BLaER1 treated with 17β-estradiol and CSF1 and Interleukin-3, amounts not matched to agents 10 nM and 100 nM (cell line): ENCODE data around the gene CACNB1.

Experiments used
- H3K27ac ChIP-seq, 11 experiments: shearing (Covaris generic); formaldehyde crosslinking; 2 replicates each; pipeline ENCODE4 v1.8.1; 2022
- H3K27me3 ChIP-seq, 11 experiments: shearing (Covaris generic); formaldehyde crosslinking; 2 replicates each; pipeline ENCODE4 v1.8.1; 2022
- H3K36me3 ChIP-seq, 11 experiments: shearing (Covaris generic); formaldehyde crosslinking; 2 replicates each; pipeline ENCODE4 v1.8.1; 2022
- H3K4me1 ChIP-seq, 10 experiments: shearing (Covaris generic); formaldehyde crosslinking; 2 replicates each; pipeline ENCODE4 v1.8.1; 2022
- H3K4me2 ChIP-seq, 11 experiments: shearing (Covaris generic); formaldehyde crosslinking; 2 replicates each; pipeline ENCODE4 v1.8.1; 2022
- H3K4me3 ChIP-seq, 10 experiments: shearing (Covaris generic); formaldehyde crosslinking; 2 replicates each; pipeline ENCODE4 v1.8.1; 2022
- H3K9ac ChIP-seq, 11 experiments: shearing (Covaris generic); formaldehyde crosslinking; 2 replicates each; pipeline ENCODE4 v1.8.1; 2022
- H3K9me3 ChIP-seq, 11 experiments: shearing (Covaris generic); formaldehyde crosslinking; replicated peaks in 1 of 11; 2 replicates each; pipeline ENCODE4 v1.8.1; 2022
- H4K20me1 ChIP-seq, 11 experiments: shearing (Covaris generic); formaldehyde crosslinking; 2 replicates each; pipeline ENCODE4 v1.8.1; 2022
- Cebpa-rat ChIP-seq, 11 experiments: shearing (Covaris generic); IDR thresholded peaks; 2 replicates each; pipeline ENCODE4 v1.8.1; 2022

CACNB1 gene

DNA sequence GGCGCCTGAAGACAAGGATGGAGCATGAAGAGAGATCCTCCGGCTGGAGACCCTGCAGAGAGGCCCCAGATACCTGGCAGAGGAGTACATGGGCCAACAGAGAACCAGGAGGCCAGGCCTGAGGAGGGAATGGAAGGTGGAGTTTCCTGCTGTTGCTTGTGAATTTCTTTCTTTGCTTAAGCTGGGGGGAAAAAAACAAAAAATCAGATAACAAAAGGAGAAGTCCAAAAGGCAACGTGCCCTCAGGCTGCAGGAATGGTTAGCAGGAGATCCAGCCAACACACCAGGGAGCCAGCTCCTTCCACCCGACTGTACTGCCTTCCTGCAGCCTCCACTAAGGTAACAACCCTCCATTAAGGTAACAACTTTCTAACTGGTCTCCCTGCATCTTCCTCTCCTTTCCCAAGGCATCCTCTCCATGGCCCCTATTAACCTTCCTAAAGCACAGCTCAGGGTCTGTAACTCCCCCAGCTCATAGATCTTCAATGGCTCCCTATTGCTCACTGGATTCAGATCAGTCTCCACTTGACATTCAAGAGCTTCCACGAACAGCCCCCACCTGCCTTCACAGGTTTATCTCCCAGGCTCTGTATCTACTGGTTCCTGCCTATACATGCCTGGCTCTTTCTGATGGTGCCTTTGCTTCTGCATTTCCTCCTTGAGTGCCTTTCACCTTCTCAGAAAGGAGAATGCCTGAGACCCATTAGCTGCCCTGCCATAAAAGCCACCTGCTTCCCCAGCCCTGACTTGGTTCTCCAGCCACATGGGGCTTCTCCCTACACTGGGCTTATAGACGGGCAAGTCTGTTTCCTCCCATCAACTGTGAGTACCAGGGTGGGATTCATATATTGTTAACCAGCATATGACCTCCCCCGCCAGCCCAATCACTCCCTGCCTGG lies 30.8 kb downstream of the CACNB1 start:
- H3K27me3 ChIP-seq: peaks cover 17 to 27% (median 23%) of the 10 kb centered on the region in 11 experiments
- no peak for TF ChIP-seq Cebpa-rat (IDR thresholded peaks at IDR 0.05)
- H4K20me1 ChIP-seq: peaks cover 0 to 7% (median 0%) of the 10 kb centered on the region in 11 experiments; a peak in 1 of 22 replicates
- peaks cover 0 to 7% (median 5%) of the 10 kb centered on the region in 11 experiments; a peak in 6 of 22 replicates for H3K9me3 ChIP-seq
- H3K27ac ChIP-seq: peak overlapping the region in 10 of 11 experiments; percentile 13 to 82 (median 78); a peak in 19 of 22 replicates
- peak overlapping the region; percentile 90 to 99 (median 94) for H3K4me2 ChIP-seq
- no peaks in the 10 kb centered on the region for H3K36me3 ChIP-seq
- peak overlapping the region in 8 of 10 experiments; percentile 0 to 70 (median 58); a peak in 7 of 20 replicates for H3K4me3 ChIP-seq
- H3K9ac ChIP-seq: peak overlapping the region in 9 of 11 experiments; percentile 53 to 74 (median 68); a peak in 17 of 22 replicates
- H3K4me1 ChIP-seq: peaks cover 64 to 97% (median 87%) of the 10 kb centered on the region in 10 experiments

GRCh38 chr17:39165841-39166349 lies 31.6 kb downstream of the CACNB1 start, which contains the start of gene ARL5C:
ARL5C (minus strand) TSS chr17:39166161; CDS start chr17:39165760, 401 bp downstream.
- H3K27me3 ChIP-seq: peaks cover 17 to 27% (median 23%) of the 10 kb centered on the region in 11 experiments
- no peaks in the 10 kb centered on the region for H3K36me3 ChIP-seq
- peak within 1 kb of the TSS; percentile 53 to 74 (median 68) for H3K9ac ChIP-seq
- H3K27ac ChIP-seq: peak within 1 kb of the TSS in 10 of 11 experiments; percentile 41 to 82 (median 78); a peak in 20 of 22 replicates
- H3K4me3 ChIP-seq: peak within 1 kb of the TSS; percentile 46 to 70 (median 58)
- H3K4me2 ChIP-seq: peak within 1 kb of the TSS; percentile 90 to 99 (median 94)
- peaks cover 69 to 97% (median 87%) of the 10 kb centered on the region in 10 experiments for H3K4me1 ChIP-seq
- peaks cover 0 to 7% (median 0%) of the 10 kb centered on the region in 11 experiments; a peak in 1 of 22 replicates for H4K20me1 ChIP-seq
- TF ChIP-seq Cebpa-rat (IDR thresholded peaks at IDR 0.05): no peak
- H3K9me3 ChIP-seq: peaks cover 0 to 7% (median 5%) of the 10 kb centered on the region in 11 experiments; a peak in 6 of 22 replicates

GRCh38 chr17:39165178-39165840 lies 32.2 kb downstream of the CACNB1 start:
- peak overlapping the region; percentile 90 to 99 (median 94) for H3K4me2 ChIP-seq
- H3K4me1 ChIP-seq: peaks cover 64 to 97% (median 87%) of the 10 kb centered on the region in 10 experiments
- no peak for TF ChIP-seq Cebpa-rat (IDR thresholded peaks at IDR 0.05)
- peak overlapping the region; percentile 51 to 74 (median 68) for H3K9ac ChIP-seq
- H3K4me3 ChIP-seq: peak overlapping the region; percentile 46 to 70 (median 58)
- peaks cover 0 to 7% (median 5%) of the 10 kb centered on the region in 11 experiments; a peak in 6 of 22 replicates for H3K9me3 ChIP-seq
- peak overlapping the region in 10 of 11 experiments; percentile 41 to 82 (median 77); a peak in 20 of 22 replicates for H3K27ac ChIP-seq
- H4K20me1 ChIP-seq: peaks cover 0 to 7% (median 0%) of the 10 kb centered on the region in 11 experiments; a peak in 1 of 22 replicates
- peaks cover 17 to 27% (median 23%) of the 10 kb centered on the region in 11 experiments for H3K27me3 ChIP-seq
- H3K36me3 ChIP-seq: no peaks in the 10 kb centered on the region

- H4K20me1 ChIP-seq: 0 out of 22 replicates have a peak, but pooled peaks cover 0 to 7% (median 0%) of the 10 kb centered on the region in 11 experiments
- no peaks in the 10 kb centered on the region for H3K36me3 ChIP-seq
- no peak for TF ChIP-seq Cebpa-rat (IDR thresholded peaks at IDR 0.05)
- peak overlapping the region in 10 of 11 experiments; percentile 41 to 82 (median 77); a peak in 19 of 22 replicates for H3K27ac ChIP-seq
- peaks cover 58 to 91% (median 82%) of the 10 kb centered on the region in 10 experiments for H3K4me1 ChIP-seq
- peaks cover 17 to 27% (median 23%) of the 10 kb centered on the region in 11 experiments for H3K27me3 ChIP-seq
- peak overlapping the region; percentile 90 to 99 (median 94) for H3K4me2 ChIP-seq
- H3K4me3 ChIP-seq: peak overlapping the region; percentile 46 to 70 (median 58)
- peaks cover 0 to 7% (median 5%) of the 10 kb centered on the region in 11 experiments; a peak in 6 of 22 replicates for H3K9me3 ChIP-seq
- peak overlapping the region; percentile 51 to 74 (median 68) for H3K9ac ChIP-seq
Observed at GRCh38 chr17:39164675-39165143, 32.8 kb downstream of the CACNB1 start.

- Histone ChIP-seq H3K27me3 (peaks cover 17 to 27% (median 23%) of the 10 kb centered on the region in 11 experiments), H3K9me3 (no peaks in the 10 kb centered on the region), H3K4me1 (peaks cover 35 to 64% (median 59%) of the 10 kb centered on the region in 10 experiments), H3K4me2 (peak overlapping the region in 9 of 11 experiments; percentile 59 to 71 (median 65); a peak in 18 of 22 replicates), H4K20me1 (0 out of 22 replicates have a peak, but pooled peaks cover 0 to 2% (median 0%) of the 10 kb centered on the region in 11 experiments), H3K36me3 (no peaks in the 10 kb centered on the region), H3K4me3 (no peak overlapping the region), H3K27ac (peak overlapping the region in 8 of 11 experiments; percentile 33 to 85 (median 74); a peak in 16 of 22 replicates), H3K9ac (peak overlapping the region in 4 of 11 experiments; percentile 7 to 31 (median 19); a peak in 4 of 22 replicates)
- no peak for TF ChIP-seq Cebpa-rat (IDR thresholded peaks at IDR 0.05)
Observed at GRCh38 chr17:39161962-39162361, 35.5 kb downstream of the CACNB1 start.

DNA sequence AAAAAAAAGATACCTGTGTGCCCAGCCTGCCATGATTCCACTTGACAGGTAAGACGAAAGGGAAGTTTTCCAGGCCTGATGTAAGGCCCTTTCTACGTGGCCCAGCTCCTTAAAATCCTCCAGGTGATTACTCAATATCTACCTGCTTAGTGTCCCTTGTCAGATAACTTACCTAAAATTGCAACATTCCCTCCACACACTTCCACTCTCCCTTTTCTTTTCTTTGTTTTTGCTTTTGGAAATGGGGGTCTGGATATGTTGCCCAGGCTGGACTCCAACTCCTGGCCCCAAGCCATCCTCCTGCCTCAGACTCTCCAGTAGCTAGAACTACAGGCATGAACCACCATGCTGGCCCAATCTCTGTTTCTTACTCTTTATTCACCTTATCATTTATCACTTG lies 38.8 kb downstream of the CACNB1 start:
- Histone ChIP-seq H3K36me3 (no peaks in the 10 kb centered on the region), H4K20me1 (no peaks in the 10 kb centered on the region), H3K4me1 (peaks cover 17 to 37% (median 29%) of the 10 kb centered on the region in 10 experiments), H3K4me3 (no peak overlapping the region), H3K9ac (no peak overlapping the region), H3K4me2 (peak overlapping the region in 3 of 11 experiments; percentile 7 to 26 (median 15); a peak in 2 of 22 replicates), H3K27me3 (no peaks in the 10 kb centered on the region), H3K9me3 (no peaks in the 10 kb centered on the region), H3K27ac (no peak overlapping the region)
- TF ChIP-seq Cebpa-rat (IDR thresholded peaks at IDR 0.05): no peak

DNA sequence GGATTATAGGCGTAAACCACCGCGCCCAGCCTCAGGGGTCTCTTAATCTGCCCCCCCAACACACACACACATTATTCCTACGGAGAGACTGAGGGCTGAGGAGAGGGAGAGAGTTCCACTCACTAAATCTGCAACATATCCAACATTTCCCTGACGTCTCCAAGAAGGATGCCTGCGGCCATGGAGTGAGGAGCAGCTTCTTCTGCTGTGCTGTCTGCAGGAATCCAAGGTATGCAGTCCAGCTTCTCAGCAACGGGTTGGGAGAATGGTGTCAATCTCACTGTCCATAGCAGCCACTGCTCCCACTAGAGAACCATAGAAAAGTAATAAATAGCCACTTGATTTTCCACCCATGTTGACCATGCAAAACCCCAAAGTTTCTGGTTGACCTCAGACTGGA lies 41.0 kb downstream of the CACNB1 start:
- TF ChIP-seq Cebpa-rat (IDR thresholded peaks at IDR 0.05): no peak
- no peak overlapping the region for H3K9ac ChIP-seq
- peaks cover 23 to 34% (median 28%) of the 10 kb centered on the region in 10 experiments for H3K4me1 ChIP-seq
- no peak overlapping the region for H3K4me2 ChIP-seq
- no peaks in the 10 kb centered on the region for H3K9me3 ChIP-seq
- H3K27ac ChIP-seq: no peak overlapping the region
- no peaks in the 10 kb centered on the region for H3K36me3 ChIP-seq
- H3K4me3 ChIP-seq: no peak overlapping the region
- H4K20me1 ChIP-seq: peaks cover 0 to 9% (median 0%) of the 10 kb centered on the region in 11 experiments; a peak in 5 of 22 replicates
- H3K27me3 ChIP-seq: peaks cover 12 to 13% (median 13%) of the 10 kb centered on the region in 11 experiments

- no peak overlapping the region; a peak in 1 of 20 replicates for H3K4me3 ChIP-seq
- peaks cover 15 to 31% (median 23%) of the 10 kb centered on the region in 10 experiments for H3K4me1 ChIP-seq
- no peak overlapping the region for H3K9ac ChIP-seq
- no peak for TF ChIP-seq Cebpa-rat (IDR thresholded peaks at IDR 0.05)
- no peak overlapping the region for H3K27ac ChIP-seq
- H4K20me1 ChIP-seq: peaks cover 0 to 12% (median 0%) of the 10 kb centered on the region in 11 experiments; a peak in 9 of 22 replicates
- peaks cover 20 to 22% (median 21%) of the 10 kb centered on the region in 11 experiments for H3K27me3 ChIP-seq
- H3K36me3 ChIP-seq: no peaks in the 10 kb centered on the region
- H3K9me3 ChIP-seq: no peaks in the 10 kb centered on the region
- peak overlapping the region in 3 of 11 experiments; percentile 86 to 96 (median 89); a peak in 2 of 22 replicates for H3K4me2 ChIP-seq
Observed at GRCh38 chr17:39155654-39156053, 41.8 kb downstream of the CACNB1 start.
